Measurements from ENCODE around the gene TTLL11.

Gene TTLL11

GRCh38 chr9:121822093-121823085 is 270.7 kb downstream of the TTLL11 start:
- no peak for DNase-seq

- DNase-seq, result no peak
Measured at GRCh38 chr9:121821326-121821725, 271.8 kb downstream of the TTLL11 start.

GRCh38 chr9:121820286-121821005 is 272.7 kb downstream of the TTLL11 start:
- no peak for DNase-seq

- no peak for DNase-seq
Measured at GRCh38 chr9:121819428-121820231, 273.5 kb downstream of the TTLL11 start.

GRCh38 chr9:121818841-121819427 is 274.2 kb downstream of the TTLL11 start:
- DNase-seq, result no peak

GRCh38 chr9:121818016-121818661 is 275.0 kb downstream of the TTLL11 start:
- no peak for DNase-seq

GRCh38 chr9:121817476-121817875 is 275.6 kb downstream of the TTLL11 start:
- no peak for DNase-seq

- no peak for DNase-seq
Measured at GRCh38 chr9:121816845-121817450, 276.2 kb downstream of the TTLL11 start.

- DNase-seq, result no peak
Measured at GRCh38 chr9:121816449-121816817, 276.7 kb downstream of the TTLL11 start.

GRCh38 chr9:121815546-121816448 is 277.3 kb downstream of the TTLL11 start:
- no peak for DNase-seq

- no peak for DNase-seq
Measured at GRCh38 chr9:121815084-121815483, 278.0 kb downstream of the TTLL11 start.

- DNase-seq, result no peak
Measured at GRCh38 chr9:121814594-121814993, 278.5 kb downstream of the TTLL11 start.

- DNase-seq, result no peak
Measured at GRCh38 chr9:121813519-121814210, 279.4 kb downstream of the TTLL11 start.

- DNase-seq, result no peak
Measured at GRCh38 chr9:121812159-121812735, 280.9 kb downstream of the TTLL11 start.

- no peak for DNase-seq
Measured at GRCh38 chr9:121811751-121812150, 281.4 kb downstream of the TTLL11 start.

- DNase-seq, result no peak
Measured at GRCh38 chr9:121811140-121811539, 282.0 kb downstream of the TTLL11 start.

GRCh38 chr9:121810489-121810888 is 282.6 kb downstream of the TTLL11 start:
- DNase-seq, result no peak

- no peak for DNase-seq
Measured at GRCh38 chr9:121809356-121810050, 283.6 kb downstream of the TTLL11 start.

GRCh38 chr9:121808781-121809180 is 284.3 kb downstream of the TTLL11 start:
- DNase-seq, result no peak
